ENCODE measurements around the gene PCMTD2. TPM values are rescaled to one million over a fixed set of nuclear protein-coding genes. Genes with fewer than 3 reads are reported as not detected.

PCMTD2 gene
- total and polyA plus RNA-seq, 9 donors, result 32.0 to 96.3 (median 78.7) TPM

- intact Hi-C loops (cut with DNase I), result no loop called here
These were observed 41.4 kb upstream of the PCMTD2 start for GRCh38 chr20:64214113-64214512.

GRCh38 chr20:64214952-64215351 is 40.6 kb upstream of the PCMTD2 start:
- no peak overlapping the region for H3K4me3 ChIP-seq
- H3K27me3 ChIP-seq, result no peaks in the 10 kb centered on the region
- WGBS, 3 donors, result 51 to 65% (median 52%) methylated on average over 6 of the region's 6 CpGs
- no peaks in the 10 kb centered on the region for H3K9me3 ChIP-seq
- intact Hi-C loops (cut with DNase I), result no loop called here
- H3K4me1 ChIP-seq (ENCODE audit: insufficient read depth), result peaks cover 14% of the 10 kb centered on the region
- TF ChIP-seq CTCF (IDR thresholded peaks at IDR 0.05) (no peak), EP300 (IDR thresholded peaks at IDR 0.05) (no peak), POLR2A (IDR thresholded peaks at IDR 0.05) (no peak)
- DNase-seq, result no peak
- H3K36me3 ChIP-seq, result no peaks in the 10 kb centered on the region
- no peak overlapping the region for H3K27ac ChIP-seq

More at GRCh38 chr20:64214113-64214512, 41.4 kb upstream of the PCMTD2 start:
- no peak for TF ChIP-seq POLR2A (IDR thresholded peaks at IDR 0.05)
- TF ChIP-seq EP300 (IDR thresholded peaks at IDR 0.05), result no peak
- TF ChIP-seq CTCF (IDR thresholded peaks at IDR 0.05), result no peak
- H3K9me3 ChIP-seq, result no peaks in the 10 kb centered on the region
- H3K27me3 ChIP-seq, result no peaks in the 10 kb centered on the region
- H3K27ac ChIP-seq, result no peak overlapping the region
- peaks cover 14% of the 10 kb centered on the region for H3K4me1 ChIP-seq (ENCODE audit: insufficient read depth)
- H3K36me3 ChIP-seq, result no peaks in the 10 kb centered on the region
- 89 to 96% (median 92%) methylated on average over 10 of the region's 10 CpGs for WGBS, 3 donors
- no peak overlapping the region for H3K4me3 ChIP-seq
- no peak for DNase-seq

GRCh38 chr20:64216036-64216435 is 39.5 kb upstream of the PCMTD2 start:
- Histone ChIP-seq H3K9me3 (no peaks in the 10 kb centered on the region), H3K36me3 (no peaks in the 10 kb centered on the region), H3K27me3 (no peaks in the 10 kb centered on the region), H3K4me3 (no peak overlapping the region), H3K27ac (no peak overlapping the region), H3K4me1 (ENCODE audit: insufficient read depth) (peaks cover 14% of the 10 kb centered on the region)
- WGBS, 3 donors, result 82 to 84% (median 83%) methylated on average over 3 of the region's 3 CpGs
- no peak for DNase-seq
- TF ChIP-seq EP300 (IDR thresholded peaks at IDR 0.05), result no peak
- TF ChIP-seq POLR2A (IDR thresholded peaks at IDR 0.05), result no peak
- no peak for TF ChIP-seq CTCF (IDR thresholded peaks at IDR 0.05)
- intact Hi-C loops (cut with DNase I), result no loop called here

GRCh38 chr20:64216910-64217309 is 38.6 kb upstream of the PCMTD2 start:
- Histone ChIP-seq H3K4me3 (no peak overlapping the region), H3K27me3 (no peaks in the 10 kb centered on the region)

More at GRCh38 chr20:64216910-64217309, 38.6 kb upstream of the PCMTD2 start:
- TF ChIP-seq POLR2A (IDR thresholded peaks at IDR 0.05) (no peak), CTCF (IDR thresholded peaks at IDR 0.05) (no peak), EP300 (IDR thresholded peaks at IDR 0.05) (no peak)
- DNase-seq, result no peak
- Histone ChIP-seq H3K4me1 (ENCODE audit: insufficient read depth) (peaks cover 14% of the 10 kb centered on the region), H3K36me3 (no peaks in the 10 kb centered on the region), H3K9me3 (no peaks in the 10 kb centered on the region), H3K27ac (no peak overlapping the region)
- intact Hi-C loops (cut with DNase I), result no loop called here
- 86 to 89% (median 88%) methylated on average over 11 of the region's 11 CpGs for whole genome bisulfite sequencing, 3 donors
